H1 (cell line): ENCODE data around the gene YBX3. TPM values are rescaled to one million over a fixed set of nuclear protein-coding genes. Genes with fewer than 3 reads are reported as not detected.

ENCODE experiments used
- CTCF ChIA-PET: fragments of 300-600 bp; sonication (Branson Sonifier 250); formaldehyde crosslinking; loops from one replicate; lab custom pipeline; 2021; ENCODE audit not compliant: partially characterized antibody; lab: Charles Lee
- POLR2A ChIA-PET: fragments of 300-600 bp; sonication (Branson Sonifier 250); formaldehyde crosslinking; loops from one replicate; lab custom pipeline; 2021; ENCODE audit warnings: inconsistent platforms; ENCODE audit not compliant: partially characterized antibody; lab: Charles Lee
- DNase-seq, 2 experiments: peaks; one replicate each; pipeline versions ENCODE4 v3.0.0 to v3.0.0-alpha.2; 2010 to 2022; ENCODE audit warnings: low spot score in 2 of 2, low read depth in 1 of 2, mixed read lengths in 1 of 2
- FAIRE-seq: peaks from 2 replicates; lab custom pipeline; 2011; peaks lifted over from hg19 to GRCh38; lab: Jason Lieb, UNC
- H2AFZ ChIP-seq: 2 replicates; pipeline ENCODE4 v1.8.1; 2012; ENCODE audit warnings: low read length, inconsistent platforms
- H2AK5ac ChIP-seq: 2 replicates; pipeline ENCODE4 v1.6.1; 2013; ENCODE audit warnings: low read depth, low read length
- H2BK120ac ChIP-seq: replicated peaks from 2 replicates; pipeline ENCODE3; 2013; ENCODE audit warnings: low read depth, low read length, inconsistent platforms
- H2BK12ac ChIP-seq: 2 replicates; pipeline ENCODE4 v1.6.1; 2013; ENCODE audit warnings: low read depth, low read length
- H2BK15ac ChIP-seq: 2 replicates; pipeline ENCODE4 v1.6.1; 2013; ENCODE audit warnings: low read length
- H2BK20ac ChIP-seq: 2 replicates; pipeline ENCODE4 v1.6.1; 2013; ENCODE audit warnings: low read length
- H2BK5ac ChIP-seq: 2 replicates; pipeline ENCODE4 v1.6.1; 2013; ENCODE audit warnings: low read depth, low read length
- H3K14ac ChIP-seq: 2 replicates; pipeline ENCODE4 v1.6.1; 2013; ENCODE audit warnings: inconsistent platforms; ENCODE audit not compliant: insufficient read length
- H3K18ac ChIP-seq: 2 replicates; pipeline ENCODE4 v1.6.1; 2013; ENCODE audit warnings: low read length; ENCODE audit errors: extremely low read depth
- H3K23ac ChIP-seq: 2 replicates; pipeline ENCODE4 v1.6.1; 2013; ENCODE audit warnings: inconsistent platforms; ENCODE audit not compliant: insufficient read length
- H3K23me2 ChIP-seq: 2 replicates; pipeline ENCODE4 v1.6.1; 2013; ENCODE audit warnings: low read depth, low read length
- H3K27ac ChIP-seq: 2 replicates; pipeline ENCODE4 v1.6.1; 2011; ENCODE audit warnings: low read depth, low read length, inconsistent platforms
- H3K27me3 ChIP-seq, 4 experiments: replicated peaks in 1 of 4; 1 replicate in 1 of 4; 2 replicates in 3 of 4; pipeline versions ENCODE4 v1.6.1 to v1.8.1; 2011 to 2013; ENCODE audit warnings: low read length in 3 of 4, mild to moderate bottlenecking in 3 of 4, inconsistent platforms in 2 of 4, mixed read lengths in 2 of 4, moderate library complexity in 1 of 4; ENCODE audit not compliant: control insufficient read depth in 3 of 4, insufficient read depth in 3 of 4; ENCODE audit errors: extremely low read depth in 1 of 4
- H3K36me3 ChIP-seq, 4 experiments: 2 replicates each; pipeline versions ENCODE4 v1.6.1 to v1.8.1; 2011 to 2013; ENCODE audit warnings: mild to moderate bottlenecking in 4 of 4, low read length in 3 of 4, moderate library complexity in 2 of 4, control low read depth in 1 of 4, inconsistent platforms in 1 of 4; ENCODE audit not compliant: insufficient read depth in 4 of 4, control insufficient read depth in 2 of 4
- H3K4ac ChIP-seq: replicated peaks from 2 replicates; pipeline ENCODE3; 2013; ENCODE audit warnings: low read length, low read depth, mixed read lengths, inconsistent platforms; ENCODE audit not compliant: insufficient read length
- H3K4me1 ChIP-seq, 4 experiments: replicated peaks in 1 of 4; 1 replicate in 1 of 4; 2 replicates in 3 of 4; pipeline versions ENCODE4 v1.6.1 to v1.8.1; 2011 to 2013; ENCODE audit warnings: low read length in 3 of 4, inconsistent platforms in 2 of 4, mixed read lengths in 1 of 4; ENCODE audit not compliant: insufficient read depth in 4 of 4, control insufficient read depth in 3 of 4
- H3K4me2 ChIP-seq, 2 experiments: 2 replicates each; pipeline versions ENCODE4 v1.6.1 to v1.8.1; 2011 to 2013; ENCODE audit warnings: low read depth in 2 of 2, low read length in 2 of 2, control low read depth in 1 of 2, inconsistent platforms in 1 of 2, mild to moderate bottlenecking in 1 of 2; ENCODE audit not compliant: insufficient read depth in 1 of 2
- H3K4me3 ChIP-seq, 4 experiments: fragments of 200-600, 300-600 bp in 1 of 4; sonication (generic), shearing (Covaris generic), sonication (Bioruptor Twin) in 1 of 4; 2 replicates each; pipeline versions ENCODE4 v1.5.1 to v1.8.1; 2011 to 2016; ENCODE audit warnings: low read length in 4 of 4, low read depth in 3 of 4, control low read depth in 2 of 4, inconsistent platforms in 2 of 4, mild to moderate bottlenecking in 2 of 4, mixed read lengths in 1 of 4, moderate library complexity in 1 of 4; ENCODE audit not compliant: insufficient read depth in 2 of 4; ENCODE audit errors: extremely low read depth in 1 of 4
- H3K56ac ChIP-seq: replicated peaks from 2 replicates; pipeline ENCODE3; 2013; ENCODE audit warnings: low read depth, mild to moderate bottlenecking, mixed read lengths, low read length, inconsistent platforms; ENCODE audit not compliant: insufficient read length
- H3K79me1 ChIP-seq: 2 replicates; pipeline ENCODE4 v1.6.1; 2013; ENCODE audit warnings: low read depth, low read length, control low read depth
- H3K79me2 ChIP-seq, 2 experiments: 2 replicates each; pipeline versions ENCODE4 v1.6.1 to v1.8.1; 2012 to 2013; ENCODE audit warnings: low read length in 2 of 2, mild to moderate bottlenecking in 2 of 2, inconsistent platforms in 1 of 2; ENCODE audit not compliant: insufficient read depth in 2 of 2, control insufficient read depth in 1 of 2
- H3K9ac ChIP-seq, 4 experiments: replicated peaks in 1 of 4; 1 replicate in 1 of 4; 2 replicates in 3 of 4; pipeline versions ENCODE4 v1.6.1 to v1.8.1; 2011 to 2013; ENCODE audit warnings: low read depth in 3 of 4, low read length in 3 of 4, control low read depth in 2 of 4, mild to moderate bottlenecking in 2 of 4, moderate library complexity in 2 of 4, inconsistent platforms in 1 of 4; ENCODE audit errors: extremely low read depth in 1 of 4
- H3K9me3 ChIP-seq, 2 experiments: 2 replicates each; pipeline versions ENCODE4 v1.6.1 to v1.8.1; 2012 to 2013; ENCODE audit warnings: mild to moderate bottlenecking in 2 of 2, moderate library complexity in 2 of 2, control low read depth in 1 of 2, inconsistent platforms in 1 of 2, low read depth in 1 of 2, low read length in 1 of 2, mixed read lengths in 1 of 2; ENCODE audit not compliant: insufficient read depth in 2 of 2
- H4K20me1 ChIP-seq, 2 experiments: replicated peaks in 1 of 2; 2 replicates each; pipeline versions ENCODE3 to v1.8.1; 2011 to 2013; ENCODE audit warnings: inconsistent platforms in 2 of 2, low read length in 2 of 2, mild to moderate bottlenecking in 1 of 2; ENCODE audit not compliant: insufficient read depth in 2 of 2, control insufficient read depth in 1 of 2
- H4K5ac ChIP-seq: 2 replicates; pipeline ENCODE4 v1.6.1; 2013; ENCODE audit warnings: low read length, low read depth, mixed read lengths, inconsistent platforms; ENCODE audit not compliant: insufficient read length
- H4K8ac ChIP-seq: 2 replicates; pipeline ENCODE4 v1.8.0; 2013; ENCODE audit warnings: mild to moderate bottlenecking, moderate library complexity, low read length, inconsistent platforms; ENCODE audit not compliant: insufficient read depth; ENCODE audit errors: extremely low read depth
- H4K91ac ChIP-seq: replicated peaks from 2 replicates; pipeline ENCODE3; 2013; ENCODE audit warnings: low read length, mixed read lengths, inconsistent platforms; ENCODE audit not compliant: insufficient read length
- ASH2L ChIP-seq: fragments of 200-600, 300-600 bp; sonication (generic); IDR thresholded peaks from one replicate; pipeline ENCODE4 v1.7.1; 2017; ENCODE audit warnings: low read length
- CTBP2 ChIP-seq: IDR thresholded peaks from 2 replicates; pipeline ENCODE4 v1.7.0; 2011; ENCODE audit warnings: borderline replicate concordance, mild to moderate bottlenecking, moderate library complexity, mixed read lengths, low read length; ENCODE audit not compliant: insufficient read depth, insufficient read length
- E2F6 ChIP-seq: IDR thresholded peaks from 2 replicates; pipeline ENCODE4 v1.6.1; 2012; ENCODE audit warnings: inconsistent platforms
- FOSL1 ChIP-seq: IDR thresholded peaks from 2 replicates; pipeline ENCODE4 v1.6.1; 2011; ENCODE audit warnings: mild to moderate bottlenecking, low read depth, low read length, moderate library complexity; ENCODE audit not compliant: insufficient read depth
- KDM1A ChIP-seq: fragments of 200-600, 300-600 bp; sonication (generic); IDR thresholded peaks from 2 replicates; pipeline ENCODE4 v1.7.1; 2016; ENCODE audit warnings: mild to moderate bottlenecking, low read length, borderline replicate concordance
- KDM5A ChIP-seq: fragments of 200-600 bp; IDR thresholded peaks from 2 replicates; pipeline ENCODE4 v1.7.1; 2012; ENCODE audit warnings: mild to moderate bottlenecking, low read length, inconsistent platforms, mixed read lengths
- RNF2 ChIP-seq: fragments of 200-900, 300-1000 bp; sonication (generic); IDR thresholded peaks from 2 replicates; pipeline ENCODE4 v1.7.1; 2016; ENCODE audit warnings: borderline replicate concordance, low read depth, mild to moderate bottlenecking, antibody characterized with exemption, low read length; ENCODE audit not compliant: poor library complexity, severe bottlenecking; ENCODE audit errors: missing control alignments
- SAP30 ChIP-seq: fragments of 300-600 bp; sonication (generic); IDR thresholded peaks from 2 replicates; pipeline ENCODE4 v1.7.1; 2012; ENCODE audit warnings: low read length, moderate library complexity, mild to moderate bottlenecking, inconsistent platforms; ENCODE audit not compliant: insufficient read depth, insufficient replicate concordance
- SP1 ChIP-seq: IDR thresholded peaks from 2 replicates; pipeline ENCODE4 v1.6.1; 2011; ENCODE audit warnings: low read depth, low read length
- SRF ChIP-seq: IDR thresholded peaks from 2 replicates; pipeline ENCODE4 v1.6.1; 2011; ENCODE audit warnings: mild to moderate bottlenecking, low read depth, low read length, moderate library complexity
- TBP ChIP-seq: IDR thresholded peaks from 2 replicates; pipeline ENCODE4 v1.6.1; 2011; ENCODE audit warnings: low read depth, low read length, improper control_type of control experiment
- TEAD4 ChIP-seq: IDR thresholded peaks from 2 replicates; pipeline ENCODE4 v1.6.1; 2012; ENCODE audit warnings: low read depth, low read length, inconsistent platforms, mixed read lengths
- WGBS, 2 experiments: shearing (Covaris generic) in 1 of 2; methylation state at CpG; one replicate each; pipeline versions ENCODE4 v1.1.6 to v1.1.7; 2013 to 2015; ENCODE audit warnings: low lambda C conversion rate in 2 of 2, mixed read lengths in 2 of 2, inconsistent platforms in 1 of 2, low coverage in 1 of 2, missing lambda C conversion rate in 1 of 2; ENCODE audit not compliant: insufficient replicate concordance in 2 of 2, insufficient coverage in 1 of 2, insufficient read length in 1 of 2; ENCODE audit errors: extremely low coverage in 1 of 2, missing lambda C conversion rate in 1 of 2; 5-methylcytosine and 5-hydroxymethylcytosine counted together
- polyA plus RNA-seq, 7 experiments: library from polyadenylated mRNA; depleted of rRNA in 3 of 7; stranded (reverse) in 5 of 7; unstranded in 2 of 7; fragments of >200 nt in 5 of 7; fragments of 200-250 nt in 2 of 7; gene quantifications; 1 replicate in 5 of 7; 2 replicates in 1 of 7; 4 replicates in 1 of 7; pipeline versions ENCODE4 v1.2.1 to v1.2.3, GENCODE V29; 2011 to 2013; ENCODE audit warnings: missing spikeins in 2 of 7, mixed read lengths in 2 of 7
- total RNA-seq: library from RNA; stranded (reverse); fragmentation: NEBNext Ultra II Directional; extraction: Animal tissue kit (Norgen Biotek cat#: 25700); gene quantifications from 2 replicates; pipeline ENCODE4 v1.2.1, GENCODE V29; 2021

The YBX3 gene
- total and polyA plus RNA-seq, 2 of the 8 experiments (the other 6 are each of a cell fraction or from before 2014, with no cell fraction given) = 83.1 to 480 TPM

- POLR2A ChIA-PET = interaction anchor here (1.1 kb wide), 1 partner anchor 48 kb away, joined by 3 read pairs; no protein-coding TSS in a partner anchor
- FAIRE-seq = no peak
- 98% methylated on average over 2 of the region's 2 CpGs; no CpG with 5 or more reads in 1 of the 2 experiments for WGBS, 2 experiments
- TF ChIP-seq FOSL1 (no peak), ASH2L (no peak), TBP (no peak), SAP30 (no peak), E2F6 (no peak), CTBP2 (no peak), KDM1A (no peak), KDM5A (no peak), RNF2 (no peak), SP1 (no peak), TEAD4 (no peak), SRF (no peak)
These were observed 32.2 kb downstream of the YBX3 start for GRCh38 chr12:10690906-10691305.

More at GRCh38 chr12:10690906-10691305, 32.2 kb downstream of the YBX3 start:
- H4K91ac ChIP-seq = no peak overlapping the region
- no peak overlapping the region for H4K5ac ChIP-seq
- H3K27me3 ChIP-seq = no peaks in the 10 kb centered on the region
- H4K8ac ChIP-seq = no peak overlapping the region
- no peaks in the 10 kb centered on the region for H3K4me1 ChIP-seq
- H2AK5ac ChIP-seq = no peak overlapping the region
- H2BK120ac ChIP-seq = no peak overlapping the region
- no peaks in the 10 kb centered on the region for H3K79me2 ChIP-seq
- CTCF ChIA-PET = no interaction called here
- H2BK15ac ChIP-seq = no peak overlapping the region
- H3K9me3 ChIP-seq = no peaks in the 10 kb centered on the region
- no peak overlapping the region for H3K14ac ChIP-seq
- no peaks in the 10 kb centered on the region for H4K20me1 ChIP-seq
- no peak overlapping the region for H3K23ac ChIP-seq
- no peak overlapping the region for H2BK12ac ChIP-seq
- H3K4ac ChIP-seq = no peak overlapping the region
- H3K36me3 ChIP-seq = peaks cover 0 to 4% (median 0%) of the 10 kb centered on the region in 4 experiments; a peak in 1 of 8 replicates
- no peaks in the 10 kb centered on the region for H3K79me1 ChIP-seq
- DNase-seq = no peak
- H2BK20ac ChIP-seq = no peak overlapping the region
- H3K4me3 ChIP-seq = no peak overlapping the region
- no peak overlapping the region for H2AFZ ChIP-seq
- no peak overlapping the region for H3K18ac ChIP-seq
- H2BK5ac ChIP-seq = no peak overlapping the region
- no peak overlapping the region for H3K9ac ChIP-seq
- no peak overlapping the region for H3K56ac ChIP-seq
- H3K4me2 ChIP-seq = no peak overlapping the region
- no peak overlapping the region for H3K27ac ChIP-seq
- no peaks in the 10 kb centered on the region for H3K23me2 ChIP-seq
